ENCODE results near the gene ADPRM. TPM values are rescaled to one million over a fixed set of nuclear protein-coding genes. Genes with fewer than 3 reads are reported as not detected.

Gene ADPRM
- total RNA-seq, 1 donor from 2014 or later: 5.9 TPM

Other genes with a start within 250 kb of the ADPRM start
- gene MYH4, start 228.0 kb upstream of the ADPRM start, total RNA-seq: not detected in 2 replicates
- not detected in 2 replicates for gene MYH1, start 179.1 kb upstream of the ADPRM start, total RNA-seq
- gene MYH2, start 147.9 kb upstream of the ADPRM start, total RNA-seq: not detected in 2 replicates
- gene MYH3, start 40.3 kb upstream of the ADPRM start, total RNA-seq: 0.23 and 0.39 TPM in 2 replicates
- 21.2 and 27.1 TPM in 2 replicates for gene SCO1, start 61 bp upstream of the ADPRM start, total RNA-seq
- 1.6 and 9.4 TPM in 2 replicates for gene TMEM220, start 32.4 kb downstream of the ADPRM start, total RNA-seq
- gene TMEM238L, start 106.5 kb downstream of the ADPRM start, total RNA-seq: not detected in 2 replicates
- not detected in 2 replicates for gene PIRT, start 140.5 kb downstream of the ADPRM start, total RNA-seq

Measured in glomerular endothelial cell (primary cell).